ENCODE results near the gene TBC1D3L.
"Not testable (repeated sequence)": the region's sequence is repeated elsewhere in the genome, so short reads cannot be mapped to it uniquely, and the experiment has no call there.

TBC1D3L gene

DNA sequence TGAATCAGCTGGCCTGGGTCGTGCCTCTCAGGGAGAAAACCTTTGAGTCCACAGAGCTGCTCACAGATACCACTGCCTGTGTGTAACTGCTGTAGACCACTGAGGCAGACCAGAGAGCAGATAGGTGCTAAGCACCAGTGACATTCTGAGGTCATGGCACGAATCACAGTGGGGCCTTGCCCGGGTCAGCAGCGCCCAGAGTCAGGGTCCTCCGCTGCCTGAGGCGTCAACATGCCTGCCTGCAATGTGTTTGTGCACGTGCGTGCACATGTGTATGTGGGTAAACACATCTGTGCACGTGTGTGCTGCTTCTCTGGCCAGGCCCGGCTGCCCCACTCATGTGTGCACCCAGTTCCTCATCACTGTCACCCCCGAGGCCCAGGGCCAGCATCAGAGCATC is at the start of gene TBC1D3L:
TBC1D3L (minus strand) TSS at position 101 of the 400 bp plus-strand sequence. CDS start 1,540 bp downstream, outside the sequence.
- H3K36me3 ChIP-seq (ENCODE audit: control insufficient read depth in 1 of 2, insufficient read depth in 2 of 2, low read length in 2 of 2); H3K9me3 ChIP-seq (ENCODE audit: control insufficient read depth in 1 of 2, low read length in 2 of 2); H3K4me3 ChIP-seq (ENCODE audit: low read depth in 1 of 2, low read length in 2 of 2); H3K27ac ChIP-seq (ENCODE audit: low read length); H3K27me3 ChIP-seq (ENCODE audit: low read depth, low read length); H3K4me1 ChIP-seq (ENCODE audit: control insufficient read depth in 1 of 2, insufficient read depth in 2 of 2, low read length in 2 of 2): not testable (repeated sequence)

DNA sequence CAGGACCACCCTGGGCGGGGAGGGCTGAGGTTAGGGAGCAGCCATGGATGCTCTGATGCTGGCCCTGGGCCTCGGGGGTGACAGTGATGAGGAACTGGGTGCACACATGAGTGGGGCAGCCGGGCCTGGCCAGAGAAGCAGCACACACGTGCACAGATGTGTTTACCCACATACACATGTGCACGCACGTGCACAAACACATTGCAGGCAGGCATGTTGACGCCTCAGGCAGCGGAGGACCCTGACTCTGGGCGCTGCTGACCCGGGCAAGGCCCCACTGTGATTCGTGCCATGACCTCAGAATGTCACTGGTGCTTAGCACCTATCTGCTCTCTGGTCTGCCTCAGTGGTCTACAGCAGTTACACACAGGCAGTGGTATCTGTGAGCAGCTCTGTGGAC is 14.8 kb upstream of the TBC1D3L start, which contains the start of gene TBC1D3D:
TBC1D3D (plus strand) TSS at position 301 of the 400 bp plus-strand sequence. CDS start 1,585 bp downstream, outside the sequence.
- not testable (repeated sequence) for H3K27ac ChIP-seq (ENCODE audit: low read length); H3K27me3 ChIP-seq (ENCODE audit: low read depth, low read length); H3K9me3 ChIP-seq (ENCODE audit: control insufficient read depth in 1 of 2, low read length in 2 of 2); H3K4me3 ChIP-seq (ENCODE audit: low read depth in 1 of 2, low read length in 2 of 2); H3K36me3 ChIP-seq (ENCODE audit: control insufficient read depth in 1 of 2, insufficient read depth in 2 of 2, low read length in 2 of 2); H3K4me1 ChIP-seq (ENCODE audit: control insufficient read depth in 1 of 2, insufficient read depth in 2 of 2, low read length in 2 of 2)
